Hepatocyte (in vitro differentiated cells): ENCODE measurements around the gene CTBP2.

Experiments
- EZH2 ChIP-seq: fragments of 200-600 bp; sonication (generic); IDR thresholded peaks from 2 replicates; pipeline ENCODE4 v1.6.1; 2016; ENCODE audit warnings: antibody characterized with exemption, mild to moderate bottlenecking, borderline replicate concordance
- TF ChIP-seq, protein P1 (sequence below): fragments of 200-600 bp; sonication (generic); IDR thresholded peaks from 2 replicates; pipeline ENCODE4 v1.5.1; 2016; ENCODE audit warnings: antibody characterized with exemption, mild to moderate bottlenecking; ENCODE audit not compliant: poor library complexity

DNA sequence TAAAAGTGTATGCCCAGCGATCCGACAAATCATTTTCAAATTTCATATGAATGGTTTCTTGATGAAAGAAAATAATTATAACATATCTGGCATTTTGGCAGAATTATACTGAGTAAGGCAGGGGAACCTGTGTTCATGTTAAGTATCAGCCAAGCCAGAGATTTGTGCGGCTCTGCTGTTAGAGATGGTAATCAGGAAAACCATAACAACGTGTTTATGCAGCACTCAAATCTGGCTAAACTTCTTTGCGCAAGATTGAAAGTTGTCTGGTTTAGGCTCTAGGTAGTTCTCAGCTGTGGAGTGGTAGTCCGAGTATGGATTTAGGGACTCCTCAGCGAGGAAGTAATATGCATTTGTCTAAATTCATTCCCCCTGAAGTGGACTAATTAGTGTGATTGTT, 8.9 kb upstream of the CTBP2 start:
- TF ChIP-seq, protein P1, sequence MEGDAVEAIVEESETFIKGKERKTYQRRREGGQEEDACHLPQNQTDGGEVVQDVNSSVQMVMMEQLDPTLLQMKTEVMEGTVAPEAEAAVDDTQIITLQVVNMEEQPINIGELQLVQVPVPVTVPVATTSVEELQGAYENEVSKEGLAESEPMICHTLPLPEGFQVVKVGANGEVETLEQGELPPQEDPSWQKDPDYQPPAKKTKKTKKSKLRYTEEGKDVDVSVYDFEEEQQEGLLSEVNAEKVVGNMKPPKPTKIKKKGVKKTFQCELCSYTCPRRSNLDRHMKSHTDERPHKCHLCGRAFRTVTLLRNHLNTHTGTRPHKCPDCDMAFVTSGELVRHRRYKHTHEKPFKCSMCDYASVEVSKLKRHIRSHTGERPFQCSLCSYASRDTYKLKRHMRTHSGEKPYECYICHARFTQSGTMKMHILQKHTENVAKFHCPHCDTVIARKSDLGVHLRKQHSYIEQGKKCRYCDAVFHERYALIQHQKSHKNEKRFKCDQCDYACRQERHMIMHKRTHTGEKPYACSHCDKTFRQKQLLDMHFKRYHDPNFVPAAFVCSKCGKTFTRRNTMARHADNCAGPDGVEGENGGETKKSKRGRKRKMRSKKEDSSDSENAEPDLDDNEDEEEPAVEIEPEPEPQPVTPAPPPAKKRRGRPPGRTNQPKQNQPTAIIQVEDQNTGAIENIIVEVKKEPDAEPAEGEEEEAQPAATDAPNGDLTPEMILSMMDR, result no peak
- no peak for TF ChIP-seq EZH2
